ENCODE measurements around the gene CLSTN2.

Gene CLSTN2

GRCh38 chr3:140086642-140087041 is 151.7 kb downstream of the CLSTN2 start:
- no peak for DNase-seq (ENCODE audit: low read depth)
- no peak overlapping the region for H3K4me3 ChIP-seq (ENCODE audit: low read depth, low read length)
- TF ChIP-seq CTCF (IDR thresholded peaks at IDR 0.05; ENCODE audit: insufficient read depth, low read depth, low read length, missing control alignments): no peak

- DNase-seq (ENCODE audit: low read depth): no peak
- TF ChIP-seq CTCF (IDR thresholded peaks at IDR 0.05; ENCODE audit: insufficient read depth, low read depth, low read length, missing control alignments): no peak
- no peak overlapping the region for H3K4me3 ChIP-seq (ENCODE audit: low read depth, low read length)
These were observed 153.1 kb downstream of the CLSTN2 start for GRCh38 chr3:140088058-140088457.

- no peak overlapping the region for H3K4me3 ChIP-seq (ENCODE audit: low read depth, low read length)
- DNase-seq (ENCODE audit: low read depth): no peak
- no peak for TF ChIP-seq CTCF (IDR thresholded peaks at IDR 0.05; ENCODE audit: insufficient read depth, low read depth, low read length, missing control alignments)
These were observed 153.5 kb downstream of the CLSTN2 start for GRCh38 chr3:140088513-140088912.

GRCh38 chr3:140089403-140090072 is 154.6 kb downstream of the CLSTN2 start:
- TF ChIP-seq CTCF (IDR thresholded peaks at IDR 0.05; ENCODE audit: insufficient read depth, low read depth, low read length, missing control alignments): no peak
- no peak overlapping the region for H3K4me3 ChIP-seq (ENCODE audit: low read depth, low read length)
- DNase-seq (ENCODE audit: low read depth): no peak

GRCh38 chr3:140091143-140091542 is 156.2 kb downstream of the CLSTN2 start:
- DNase-seq (ENCODE audit: low read depth): no peak
- no peak for TF ChIP-seq CTCF (IDR thresholded peaks at IDR 0.05; ENCODE audit: insufficient read depth, low read depth, low read length, missing control alignments)
- H3K4me3 ChIP-seq (ENCODE audit: low read depth, low read length): no peak overlapping the region

GRCh38 chr3:140092848-140093536 is 158.0 kb downstream of the CLSTN2 start:
- no peak overlapping the region for H3K4me3 ChIP-seq (ENCODE audit: low read depth, low read length)
- peak; percentile 39 for TF ChIP-seq CTCF (IDR thresholded peaks at IDR 0.05; ENCODE audit: insufficient read depth, low read depth, low read length, missing control alignments)
- DNase-seq (ENCODE audit: low read depth): peak; percentile 17
